ENCODE measurements around the gene G6PC2.

- TF ChIP-seq CTCF (IDR thresholded peaks at IDR 0.05) (no peak), POLR2AphosphoS5 (IDR thresholded peaks at IDR 0.05) (no peak)
These were observed 46.4 kb upstream of the G6PC2 start for GRCh38 chr2:168854651-168855050.

Measured in stomach (tissue), 4 donors.